Measurements from ENCODE around the gene APOC4.
A peak's percentile ranks its signal among the peaks of the same experiment; 100 is the strongest.
"Not testable (repeated sequence)": the region's sequence is repeated elsewhere in the genome, so short reads cannot be mapped to it uniquely, and the experiment has no call there.

APOC4 gene

GRCh38 chr19:44909775-44910174 is 32.3 kb upstream of the APOC4 start:
- Histone ChIP-seq H3K4me3 (ENCODE audit: low read depth, low read length) (no peak overlapping the region), H3K27ac (ENCODE audit: extremely low read depth, low read depth, low read length) (no peak overlapping the region), H3K4me1 (ENCODE audit: control insufficient read depth, insufficient read depth, low read length) (peaks cover 6% of the 10 kb centered on the region; the same call in 1 of the 2 replicates), H3K9me3 (ENCODE audit: control insufficient read depth, insufficient read depth, low read depth, low read length) (no peaks in the 10 kb centered on the region), H3K36me3 (ENCODE audit: control insufficient read depth in 2 of 2, insufficient read depth in 1 of 2, low read length in 2 of 2) (no peaks in the 10 kb centered on the region)
- CTCF ChIA-PET = interaction anchor here (0.7 to 2.3 kb wide), 6 partner anchors 15 to 430 kb away, joined by 3 to 10 read pairs (median 5); partner anchors contain the start of gene CLPTM1
- no peak for TF ChIP-seq ZNF473 (tag by site-specific recombination; IDR thresholded peaks at IDR 0.05)
- TF ChIP-seq PRDM10 (tag by site-specific recombination; IDR thresholded peaks at IDR 0.05) = peak; percentile 87
- POLR2A ChIA-PET = interaction anchor here (0.8 to 1.1 kb wide), 3 partner anchors 43 to 136 kb away, joined by 3 read pairs; no protein-coding TSS in a partner anchor

DNA sequence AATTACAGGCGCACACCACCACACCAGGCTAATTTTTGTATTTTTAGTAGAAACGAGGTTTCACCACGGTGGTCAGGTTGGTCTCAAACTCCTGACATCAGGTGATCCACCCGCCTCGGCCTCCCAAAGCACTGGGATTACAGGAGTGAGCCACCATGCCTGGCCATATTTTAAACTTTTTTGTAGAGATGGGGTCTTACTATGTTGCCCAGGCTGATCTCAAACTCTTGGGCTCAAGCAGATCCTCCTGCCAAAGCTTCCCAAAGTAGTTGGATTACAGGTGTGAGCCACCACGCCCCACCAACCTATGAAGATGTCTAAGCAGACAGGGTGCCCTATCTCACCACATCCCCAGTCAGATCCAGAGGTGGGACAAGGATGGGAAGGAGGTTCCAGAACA is 30.1 kb upstream of the APOC4 start:
- H3K27ac ChIP-seq (ENCODE audit: extremely low read depth, low read depth, low read length); H3K4me3 ChIP-seq (ENCODE audit: low read depth, low read length); H3K9me3 ChIP-seq (ENCODE audit: control insufficient read depth, insufficient read depth, low read depth, low read length); H3K4me1 ChIP-seq (ENCODE audit: control insufficient read depth, insufficient read depth, low read length); POLR2A ChIA-PET; H3K36me3 ChIP-seq (ENCODE audit: control insufficient read depth in 2 of 2, insufficient read depth in 1 of 2, low read length in 2 of 2): not testable (repeated sequence)
- CTCF ChIA-PET = interaction anchor here (0.6 to 5.0 kb wide), 5 partner anchors 8 to 907 kb away, joined by 3 to 21 read pairs (median 4); partner anchors contain the start of gene CLPTM1
- peak; percentile 91 for TF ChIP-seq ZNF121 (tag by site-specific recombination; IDR thresholded peaks at IDR 0.05)

DNA sequence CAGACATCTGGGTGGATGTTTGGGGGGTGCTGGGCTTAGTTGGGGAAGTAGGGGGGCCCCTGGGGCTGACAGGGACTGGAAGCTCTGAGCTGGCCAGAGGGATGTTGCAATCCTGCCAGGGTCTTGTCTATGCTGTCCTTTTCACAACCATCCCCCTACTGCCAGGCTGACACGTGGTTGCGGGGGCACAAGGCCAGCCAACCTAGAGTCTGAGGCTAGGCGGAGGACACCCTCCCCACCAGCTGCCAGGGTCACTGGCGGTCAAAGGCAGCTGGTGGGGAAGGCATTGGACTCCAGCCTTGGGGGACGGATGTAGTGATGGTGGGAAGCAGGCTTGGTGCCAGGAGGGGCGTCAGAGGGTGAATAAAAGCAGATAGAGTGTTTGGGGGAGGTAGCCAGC is 29.2 kb upstream of the APOC4 start:
- H3K4me1 ChIP-seq (ENCODE audit: control insufficient read depth, insufficient read depth, low read length) = no peaks in the 10 kb centered on the region
- no peak overlapping the region for H3K27ac ChIP-seq (ENCODE audit: extremely low read depth, low read depth, low read length)
- no peaks in the 10 kb centered on the region for H3K36me3 ChIP-seq (ENCODE audit: control insufficient read depth in 2 of 2, insufficient read depth in 1 of 2, low read length in 2 of 2)
- H3K9me3 ChIP-seq (ENCODE audit: control insufficient read depth, insufficient read depth, low read depth, low read length) = no peaks in the 10 kb centered on the region
- ChIA-PET POLR2A (no interaction called here), CTCF (interaction anchor here (0.6 to 5.0 kb wide), 2 partner anchors 9 to 324 kb away, joined by 3 to 21 read pairs; no protein-coding TSS in a partner anchor)
- no peak for TF ChIP-seq ZNF214 (tag by site-specific recombination; IDR thresholded peaks at IDR 0.05; ENCODE audit: borderline replicate concordance)
- TF ChIP-seq, protein P1, sequence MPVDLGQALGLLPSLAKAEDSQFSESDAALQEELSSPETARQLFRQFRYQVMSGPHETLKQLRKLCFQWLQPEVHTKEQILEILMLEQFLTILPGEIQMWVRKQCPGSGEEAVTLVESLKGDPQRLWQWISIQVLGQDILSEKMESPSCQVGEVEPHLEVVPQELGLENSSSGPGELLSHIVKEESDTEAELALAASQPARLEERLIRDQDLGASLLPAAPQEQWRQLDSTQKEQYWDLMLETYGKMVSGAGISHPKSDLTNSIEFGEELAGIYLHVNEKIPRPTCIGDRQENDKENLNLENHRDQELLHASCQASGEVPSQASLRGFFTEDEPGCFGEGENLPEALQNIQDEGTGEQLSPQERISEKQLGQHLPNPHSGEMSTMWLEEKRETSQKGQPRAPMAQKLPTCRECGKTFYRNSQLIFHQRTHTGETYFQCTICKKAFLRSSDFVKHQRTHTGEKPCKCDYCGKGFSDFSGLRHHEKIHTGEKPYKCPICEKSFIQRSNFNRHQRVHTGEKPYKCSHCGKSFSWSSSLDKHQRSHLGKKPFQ (tag by site-specific recombination; IDR thresholded peaks at IDR 0.05) = no peak
- no peak for TF ChIP-seq ZNF510 (tag by site-specific recombination; IDR thresholded peaks at IDR 0.05; ENCODE audit: insufficient replicate concordance)
- no peak for TF ChIP-seq GFI1B (tag by site-specific recombination; IDR thresholded peaks at IDR 0.05)
- no peak for TF ChIP-seq FEZF1 (tag by site-specific recombination; IDR thresholded peaks at IDR 0.05)
- TF ChIP-seq ZNF621 (tag by site-specific recombination; IDR thresholded peaks at IDR 0.05) = no peak
- no peak overlapping the region for H3K4me3 ChIP-seq (ENCODE audit: low read depth, low read length)

- CTCF ChIA-PET = interaction anchor here (5.0 kb wide), 1 partner anchor 10 kb away, joined by 21 read pairs; no protein-coding TSS in a partner anchor
- H3K4me3 ChIP-seq (ENCODE audit: low read depth, low read length); H3K9me3 ChIP-seq (ENCODE audit: control insufficient read depth, insufficient read depth, low read depth, low read length); H3K36me3 ChIP-seq (ENCODE audit: control insufficient read depth in 2 of 2, insufficient read depth in 1 of 2, low read length in 2 of 2); H3K4me1 ChIP-seq (ENCODE audit: control insufficient read depth, insufficient read depth, low read length); POLR2A ChIA-PET: not testable (repeated sequence)
- H3K27ac ChIP-seq (ENCODE audit: extremely low read depth, low read depth, low read length) = peak overlapping the region; percentile 47; the same call in 1 of the 2 replicates
- TF ChIP-seq PRDM1 (tag by site-specific recombination; IDR thresholded peaks at IDR 0.05) (peak; percentile 42; the same call in 1 of the 2 replicates), ZBTB48 (tag by site-specific recombination; IDR thresholded peaks at IDR 0.05) (0 out of 2 replicates have a peak, but pooled peaks have one; percentile 15)
Measured at GRCh38 chr19:44913512-44914432, 28.3 kb upstream of the APOC4 start.
